H1 (cell line): ENCODE measurements around the gene ZBTB48. TPM values are rescaled to one million over a fixed set of nuclear protein-coding genes. Genes with fewer than 3 reads are reported as not detected.

Experiments
- BCL11A ChIP-seq, 2 experiments: IDR thresholded peaks; one replicate each; pipeline ENCODE4 v1.6.1; 2011; ENCODE audit warnings: low read depth in 2 of 2, low read length in 2 of 2, mild to moderate bottlenecking in 2 of 2
- BRCA1 ChIP-seq: IDR thresholded peaks from 2 replicates; pipeline ENCODE4 v1.6.1; 2012; ENCODE audit warnings: low read depth, low read length, improper control_type of control experiment
- CBX5 ChIP-seq: fragments of 300-800, 300-1000 bp; sonication (generic); IDR thresholded peaks from 2 replicates; pipeline ENCODE4 v1.7.1; 2016; ENCODE audit warnings: antibody characterized with exemption, low read length, low read depth
- CHD2 ChIP-seq: IDR thresholded peaks from 2 replicates; pipeline ENCODE4 v1.6.1; 2012; ENCODE audit warnings: low read length, improper control_type of control experiment
- CREB1 ChIP-seq: IDR thresholded peaks from 2 replicates; pipeline ENCODE4 v1.6.1; 2012; ENCODE audit warnings: inconsistent platforms
- CTBP2 ChIP-seq: IDR thresholded peaks from 2 replicates; pipeline ENCODE4 v1.7.0; 2011; ENCODE audit warnings: borderline replicate concordance, mild to moderate bottlenecking, moderate library complexity, mixed read lengths, low read length; ENCODE audit not compliant: insufficient read depth, insufficient read length
- E2F6 ChIP-seq: IDR thresholded peaks from 2 replicates; pipeline ENCODE4 v1.6.1; 2012; ENCODE audit warnings: inconsistent platforms
- EGR1 ChIP-seq: IDR thresholded peaks from 2 replicates; pipeline ENCODE4 v1.6.1; 2011; ENCODE audit warnings: low read depth, low read length, borderline replicate concordance
- EZH2 ChIP-seq: fragments of 200-600 bp; sonication (generic); IDR thresholded peaks from 2 replicates; pipeline ENCODE4 v1.7.1; 2012; ENCODE audit warnings: low read depth, mild to moderate bottlenecking, moderate library complexity, low read length, inconsistent platforms; ENCODE audit not compliant: severe bottlenecking
- FOSL1 ChIP-seq: IDR thresholded peaks from 2 replicates; pipeline ENCODE4 v1.6.1; 2011; ENCODE audit warnings: mild to moderate bottlenecking, low read depth, low read length, moderate library complexity; ENCODE audit not compliant: insufficient read depth
- HDAC2 ChIP-seq, 2 experiments: fragments of 300-600 bp in 1 of 2; sonication (generic) in 1 of 2; IDR thresholded peaks; 2 replicates each; pipeline ENCODE4 v1.6.1; 2011 to 2012; ENCODE audit warnings: low read depth in 2 of 2, low read length in 2 of 2, mild to moderate bottlenecking in 2 of 2, moderate library complexity in 2 of 2, borderline replicate concordance in 1 of 2, inconsistent platforms in 1 of 2
- RAD21 ChIP-seq, 2 experiments: IDR thresholded peaks in 1 of 2; conservative IDR thresholded peaks in 1 of 2; 2 replicates each; pipeline ENCODE4 v1.6.1; 2011; ENCODE audit warnings: low read depth in 2 of 2, low read length in 2 of 2, improper control_type of control experiment in 1 of 2, inconsistent platforms in 1 of 2, mild to moderate bottlenecking in 1 of 2, moderate library complexity in 1 of 2
- SAP30 ChIP-seq: fragments of 300-600 bp; sonication (generic); IDR thresholded peaks from 2 replicates; pipeline ENCODE4 v1.7.1; 2012; ENCODE audit warnings: low read length, moderate library complexity, mild to moderate bottlenecking, inconsistent platforms; ENCODE audit not compliant: insufficient read depth, insufficient replicate concordance
- SIN3A ChIP-seq, 2 experiments: IDR thresholded peaks in 1 of 2; conservative IDR thresholded peaks in 1 of 2; 2 replicates each; pipeline ENCODE4 v1.6.1; 2011 to 2012; ENCODE audit warnings: low read length in 2 of 2, improper control_type of control experiment in 1 of 2, low read depth in 1 of 2, mild to moderate bottlenecking in 1 of 2
- SIRT6 ChIP-seq: IDR thresholded peaks from one replicate; pipeline ENCODE4 v1.7.1; 2012; ENCODE audit warnings: low read length, inconsistent platforms
- SP2 ChIP-seq: IDR thresholded peaks from 2 replicates; pipeline ENCODE4 v1.6.1; 2012; ENCODE audit warnings: mild to moderate bottlenecking, low read length, inconsistent platforms
- TAF1 ChIP-seq: IDR thresholded peaks from 2 replicates; pipeline ENCODE4 v1.6.1; 2011; ENCODE audit warnings: mild to moderate bottlenecking, low read depth, low read length
- TAF7 ChIP-seq: optimal IDR thresholded peaks from 2 replicates; pipeline ENCODE3; 2011; ENCODE audit warnings: low read depth, mild to moderate bottlenecking, inconsistent platforms, low read length, moderate library complexity, borderline replicate concordance
- TBP ChIP-seq: IDR thresholded peaks from 2 replicates; pipeline ENCODE4 v1.6.1; 2011; ENCODE audit warnings: low read depth, low read length, improper control_type of control experiment
- TCF12 ChIP-seq: IDR thresholded peaks from 2 replicates; pipeline ENCODE4 v1.6.1; 2011; ENCODE audit warnings: low read depth, mild to moderate bottlenecking, low read length
- TEAD4 ChIP-seq: IDR thresholded peaks from 2 replicates; pipeline ENCODE4 v1.6.1; 2012; ENCODE audit warnings: low read depth, low read length, inconsistent platforms, mixed read lengths
- USF2 ChIP-seq: IDR thresholded peaks from 2 replicates; pipeline ENCODE4 v1.6.1; 2011; ENCODE audit warnings: low read length, improper control_type of control experiment
- YY1 ChIP-seq: IDR thresholded peaks from 2 replicates; pipeline ENCODE4 v1.6.1; 2011; ENCODE audit warnings: low read depth, mild to moderate bottlenecking, low read length
- polyA plus RNA-seq, 7 experiments: library from polyadenylated mRNA; depleted of rRNA in 3 of 7; stranded (reverse) in 5 of 7; unstranded in 2 of 7; fragments of >200 nt in 5 of 7; fragments of 200-250 nt in 2 of 7; gene quantifications; 1 replicate in 5 of 7; 2 replicates in 1 of 7; 4 replicates in 1 of 7; pipeline versions ENCODE4 v1.2.1 to v1.2.3, GENCODE V29; 2011 to 2013; ENCODE audit warnings: missing spikeins in 2 of 7, mixed read lengths in 2 of 7
- total RNA-seq: library from RNA; stranded (reverse); fragmentation: NEBNext Ultra II Directional; extraction: Animal tissue kit (Norgen Biotek cat#: 25700); gene quantifications from 2 replicates; pipeline ENCODE4 v1.2.1, GENCODE V29; 2021

Gene ZBTB48
- total and polyA plus RNA-seq, 2 of the 8 experiments (the other 6 are each of a cell fraction or from before 2014, with no cell fraction given): 28.2 to 28.8 TPM

GRCh38 chr1:6602669-6603237 lies 23.0 kb downstream of the ZBTB48 start, which contains the start of gene KLHL21 (continued):
- TF ChIP-seq USF2: no peak
- TF ChIP-seq YY1: 0 out of 2 replicates have a peak, but pooled peaks have one; percentile 5
- no peak for TF ChIP-seq CREB1
- no peak for TF ChIP-seq BRCA1
- no peak for TF ChIP-seq SAP30
- no peak for TF ChIP-seq TAF7
- 0 out of 4 replicates have a peak, but pooled peaks of 1 of the 2 experiments have one; percentile 6 for TF ChIP-seq SIN3A (conservative IDR thresholded peaks at IDR 0.05 in 1 of 2, IDR thresholded peaks at IDR 0.05 in 1 of 2; ENCODE audit: low read depth in 1 of 2, low read length in 2 of 2)
- 0 out of 2 replicates have a peak, but pooled peaks have one; percentile 15 for TF ChIP-seq TEAD4
- TF ChIP-seq SIRT6: no peak
- no peak for TF ChIP-seq CHD2
- no peak for TF ChIP-seq CBX5
- no peak for TF ChIP-seq FOSL1
- TF ChIP-seq TAF1: peak; percentile 66
- no peak for TF ChIP-seq E2F6
- TF ChIP-seq RAD21 (IDR thresholded peaks at IDR 0.05 in 1 of 2, conservative IDR thresholded peaks at IDR 0.05 in 1 of 2; ENCODE audit: low read depth in 2 of 2, low read length in 2 of 2): no peak
- TF ChIP-seq EGR1: peak; percentile 72; the same call in 1 of the 2 replicates
- no peak for TF ChIP-seq EZH2
- no peak for TF ChIP-seq TCF12
- no peak for TF ChIP-seq BCL11A (IDR thresholded peaks at IDR 0.05; ENCODE audit: low read depth in 2 of 2, low read length in 2 of 2)
- no peak for TF ChIP-seq CTBP2
- TF ChIP-seq HDAC2 (IDR thresholded peaks at IDR 0.05; ENCODE audit: borderline replicate concordance in 1 of 2, low read depth in 2 of 2, low read length in 2 of 2): peak; percentile 12 to 51; a peak in 1 of 4 replicates
- TF ChIP-seq TBP: peak; percentile 73; the same call in 1 of the 2 replicates
- TF ChIP-seq SP2: no peak
